GM19328 (cell line): Measurements from ENCODE around the gene TMCC2.
A peak's percentile ranks its signal among the peaks of the same experiment; 100 is the strongest.
"Not testable (repeated sequence)": the region's sequence is repeated elsewhere in the genome, so short reads cannot be mapped to it uniquely, and the experiment has no call there.

Experiments
- ATAC-seq: cut with Tn5 transposase; IDR thresholded peaks from one replicate; pipeline ENCODE4 v1.9.1; 2021; ENCODE audit warnings: mild to moderate bottlenecking, moderate library complexity; ENCODE audit not compliant: unreplicated experiment

TMCC2 gene

DNA sequence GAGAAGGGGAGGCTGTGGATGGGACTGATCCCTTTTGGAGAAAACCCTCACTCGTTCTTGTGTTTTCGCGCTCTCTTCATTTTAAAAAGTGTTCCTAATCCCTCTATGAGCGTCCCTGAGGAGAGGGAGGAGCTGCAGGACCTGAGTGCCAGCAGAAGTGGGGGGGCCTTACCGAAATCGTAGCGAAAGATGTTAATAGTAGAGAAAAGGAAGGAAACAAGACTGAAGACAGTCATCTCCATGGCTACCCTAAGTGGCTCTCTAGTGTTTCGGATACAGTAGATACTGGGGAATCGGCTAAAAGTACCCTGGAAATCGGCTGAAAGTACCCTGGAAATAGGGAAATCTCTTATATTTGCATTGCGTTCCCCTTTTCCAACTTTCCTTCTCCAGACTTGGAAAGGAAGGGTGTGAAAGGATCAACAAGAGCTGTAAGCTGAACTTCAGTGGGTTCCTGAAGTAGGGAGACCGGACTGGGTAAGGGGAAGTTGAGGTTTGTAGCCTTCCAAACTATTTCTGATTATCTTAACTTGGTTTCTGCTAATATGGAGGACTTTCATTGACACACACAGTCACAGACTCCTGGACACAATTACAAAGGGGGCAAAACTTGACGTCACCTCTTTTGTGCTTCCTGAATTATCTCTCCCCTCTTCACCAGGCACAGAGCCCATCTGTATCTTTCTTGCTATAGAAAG, 15.8 kb upstream of the TMCC2 start:
- peak; percentile 9 for ATAC-seq

DNA sequence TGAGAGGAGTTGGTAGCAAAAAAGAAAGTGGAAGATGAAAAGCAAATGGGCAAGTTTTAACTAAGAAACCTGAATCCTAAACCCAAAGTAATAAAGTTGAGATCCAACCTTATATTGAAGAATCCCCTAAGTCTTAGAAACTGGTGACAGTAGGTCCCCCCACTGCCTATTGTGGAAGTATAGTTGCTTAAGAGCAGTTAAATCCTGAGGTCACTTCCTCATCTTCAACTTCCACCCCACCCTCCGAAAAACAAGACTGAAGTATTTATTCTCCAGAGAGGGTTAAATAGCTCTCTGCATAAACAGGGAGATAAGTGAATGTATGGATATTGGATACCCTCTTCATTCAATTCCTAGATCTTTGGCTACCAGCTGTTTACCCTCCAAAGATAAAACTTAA, 13.0 kb upstream of the TMCC2 start:
- ATAC-seq, result no peak

DNA sequence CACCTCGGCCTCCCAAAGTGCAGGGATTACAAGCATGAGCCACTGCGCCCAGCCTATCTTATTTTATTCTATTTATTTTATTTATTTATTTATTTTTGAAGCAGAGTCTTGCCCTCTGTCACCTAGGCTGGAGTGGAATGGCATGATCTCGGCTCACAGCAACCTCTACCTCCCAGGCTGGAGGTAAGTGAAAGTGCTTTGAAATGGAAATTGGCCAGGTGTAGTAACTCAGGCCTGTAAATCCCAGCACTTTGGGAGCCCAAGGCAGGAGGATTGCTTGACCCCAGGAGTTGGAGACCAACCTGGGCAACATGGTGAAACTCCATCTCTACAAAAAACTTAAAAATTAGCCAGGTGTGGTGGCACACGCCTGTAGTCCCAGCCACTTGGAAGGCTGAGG, 11.2 kb upstream of the TMCC2 start:
- no peak for ATAC-seq

DNA sequence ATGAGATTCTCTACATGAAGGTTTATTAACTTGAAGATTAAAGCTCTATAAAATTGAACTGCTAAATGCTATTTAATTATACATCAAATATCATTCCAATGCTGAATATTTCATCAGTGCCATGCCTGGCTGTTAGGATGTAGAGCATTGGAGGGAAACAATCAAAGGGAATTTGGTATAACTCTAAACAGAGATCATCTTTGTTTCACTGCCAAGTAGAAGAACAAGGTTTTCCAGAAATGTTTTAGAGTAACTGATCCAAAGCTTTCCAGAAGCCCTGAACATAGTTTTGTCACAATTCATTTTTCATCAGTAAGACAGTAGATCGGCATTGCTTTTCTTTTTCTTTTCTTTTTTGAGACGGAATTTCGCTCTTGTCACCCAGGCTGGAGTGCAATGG, 10.3 kb upstream of the TMCC2 start:
- no peak for ATAC-seq

DNA sequence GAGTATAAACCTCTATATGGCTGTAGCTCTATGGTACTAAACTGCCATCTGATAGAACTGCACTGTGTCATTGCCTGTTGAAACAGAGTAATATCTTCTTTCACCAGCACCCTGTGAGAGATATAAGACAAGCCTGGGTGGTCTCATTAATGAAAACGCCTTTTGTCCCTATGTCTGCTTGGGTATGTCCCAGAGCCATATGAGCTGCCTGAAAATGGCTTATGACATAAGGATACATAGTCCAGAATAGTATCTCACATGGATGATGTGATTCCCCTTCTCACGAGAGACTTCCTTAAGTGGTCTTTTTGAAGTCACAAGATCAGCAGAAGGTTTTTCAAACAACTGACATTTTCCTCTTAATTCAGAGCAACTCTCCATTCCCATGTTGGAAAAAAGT, 7.3 kb upstream of the TMCC2 start:
- no peak for ATAC-seq

DNA sequence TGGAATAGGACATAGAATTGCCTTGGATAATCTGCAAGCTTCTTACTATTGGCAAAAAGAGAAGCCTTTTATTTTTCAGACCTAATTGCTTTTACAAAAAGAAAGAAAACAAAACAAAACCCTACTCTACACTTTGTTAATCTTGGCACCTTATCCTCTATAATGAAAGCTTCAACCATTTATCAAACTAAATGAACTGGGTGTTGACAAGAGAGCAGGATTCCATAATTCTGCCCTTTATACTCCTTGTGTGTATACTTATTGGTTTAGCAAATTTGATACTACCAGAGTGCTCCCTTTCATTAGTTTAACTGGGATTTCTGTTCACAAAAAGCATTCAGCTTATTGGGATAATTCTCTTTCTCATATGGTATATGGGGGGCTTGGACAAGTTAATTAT, 3.0 kb upstream of the TMCC2 start:
- ATAC-seq, result no peak

DNA sequence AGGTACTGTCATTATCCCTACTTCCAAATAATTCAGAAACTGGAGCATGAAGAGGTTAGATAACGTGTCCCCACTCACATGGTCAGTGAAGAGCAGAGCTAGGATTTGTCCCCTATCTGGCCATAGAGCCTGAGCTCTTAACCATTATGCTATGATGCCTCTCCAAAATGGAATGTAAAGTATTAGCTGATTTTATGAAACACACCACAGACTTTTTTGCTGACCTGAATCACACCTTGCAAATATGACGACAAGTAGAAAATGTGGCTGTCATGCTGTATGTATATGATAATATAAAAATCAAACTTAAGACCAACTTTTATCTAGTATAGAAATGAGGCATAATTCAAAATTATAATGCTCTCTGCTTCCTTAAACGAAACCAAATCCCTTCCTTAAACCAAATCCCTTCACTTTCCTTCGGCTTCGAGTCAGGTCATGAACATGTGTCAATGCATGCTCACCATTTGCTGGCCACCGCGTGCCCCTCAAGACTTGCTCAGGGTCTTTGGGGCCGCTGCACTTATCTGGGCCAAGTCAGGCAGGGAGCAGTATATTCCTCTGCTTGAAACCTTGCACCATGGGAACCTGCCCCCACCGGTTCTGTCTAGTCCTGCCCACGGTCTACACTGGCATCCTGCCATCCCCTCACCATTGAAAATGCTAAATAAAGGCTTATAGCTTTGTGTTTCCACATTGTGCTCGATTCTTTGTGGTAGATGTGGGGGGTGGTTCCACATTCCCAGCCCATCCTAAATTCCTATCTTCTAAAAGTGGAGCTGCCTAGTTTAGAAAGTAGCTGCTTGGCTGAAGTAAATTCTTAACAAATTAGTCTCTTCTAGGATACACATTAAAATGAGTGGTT, 1.6 kb upstream of the TMCC2 start:
- no peak for ATAC-seq

DNA sequence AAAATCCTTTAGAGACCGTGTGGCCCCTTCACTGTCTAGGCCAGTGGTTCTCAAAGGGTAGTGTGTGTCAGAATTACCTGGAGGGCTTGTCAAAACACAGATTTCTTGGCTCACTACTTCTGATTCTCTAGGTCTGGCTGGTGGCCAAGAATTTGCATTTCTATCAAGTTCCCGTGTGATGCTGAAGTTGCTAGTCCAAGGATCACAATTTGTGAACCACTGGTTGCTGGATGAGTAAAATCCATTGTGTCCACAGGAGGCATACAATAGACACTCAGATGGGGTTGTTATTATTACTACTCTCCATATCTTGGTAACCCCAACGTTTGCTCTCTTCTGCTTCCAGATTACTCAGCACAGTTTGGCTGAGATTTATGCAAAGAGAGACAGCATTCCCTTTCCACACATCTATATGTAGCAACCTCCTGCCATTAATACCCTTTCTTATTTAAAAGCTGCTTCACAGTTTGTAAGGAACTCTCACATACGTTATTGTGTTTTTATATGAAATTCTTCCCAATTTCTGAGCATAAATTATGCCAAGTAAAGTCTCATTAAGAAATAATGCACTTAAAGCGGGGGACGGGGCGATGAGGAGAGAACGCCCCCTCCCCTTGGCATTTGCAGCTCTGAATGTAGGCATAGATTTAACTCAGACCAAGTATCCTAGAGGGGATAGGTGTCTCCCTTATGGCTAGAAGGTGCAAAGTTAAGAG, 720 bp upstream of the TMCC2 start:
- ATAC-seq, result no peak

DNA sequence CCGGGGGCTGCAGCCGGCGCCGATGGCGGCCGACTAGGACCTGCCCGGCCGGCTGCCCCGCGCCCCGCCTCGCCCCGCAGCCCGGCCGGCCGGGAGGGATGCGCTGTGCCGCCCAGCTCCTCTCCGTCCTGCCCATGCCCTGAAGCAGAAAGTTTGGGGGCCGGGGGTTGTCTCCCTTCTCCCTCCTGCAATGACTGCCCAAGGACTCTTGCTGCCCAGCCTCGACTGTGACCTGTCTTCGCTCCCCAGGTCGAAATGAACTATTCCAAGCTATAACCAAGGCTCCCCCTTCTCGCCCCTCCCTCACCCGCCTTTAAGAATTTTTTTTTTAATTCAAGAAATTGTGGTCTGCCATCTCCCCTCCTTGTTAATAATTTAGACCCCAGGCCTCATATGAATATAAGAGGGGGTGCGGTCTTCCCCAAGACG, 361 bp downstream of the TMCC2 start:
- ATAC-seq, result no peak

DNA sequence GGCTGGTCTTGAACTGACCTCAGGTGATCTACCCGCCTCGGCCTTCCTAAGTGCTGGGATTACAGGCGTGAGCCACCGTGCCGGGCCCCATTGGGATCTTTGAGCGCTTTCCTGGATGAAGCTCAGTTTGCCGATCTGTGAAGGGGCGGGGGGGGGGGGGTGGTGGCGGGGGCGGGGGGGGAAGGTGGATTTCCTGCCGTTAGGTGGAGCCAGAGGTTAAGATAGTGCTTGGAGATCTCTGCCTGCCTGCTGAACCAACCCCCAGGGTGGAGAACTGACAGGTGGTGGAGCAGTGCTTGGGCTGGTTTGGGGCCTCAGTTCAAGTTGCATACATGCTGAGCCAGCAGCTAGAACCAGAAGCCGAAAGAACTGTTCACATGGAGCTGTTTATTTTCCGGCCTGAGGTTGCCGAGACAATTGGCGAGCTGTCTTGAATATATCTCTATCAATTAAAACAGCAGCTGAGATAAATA, 1.7 kb downstream of the TMCC2 start:
- no peak for ATAC-seq

DNA sequence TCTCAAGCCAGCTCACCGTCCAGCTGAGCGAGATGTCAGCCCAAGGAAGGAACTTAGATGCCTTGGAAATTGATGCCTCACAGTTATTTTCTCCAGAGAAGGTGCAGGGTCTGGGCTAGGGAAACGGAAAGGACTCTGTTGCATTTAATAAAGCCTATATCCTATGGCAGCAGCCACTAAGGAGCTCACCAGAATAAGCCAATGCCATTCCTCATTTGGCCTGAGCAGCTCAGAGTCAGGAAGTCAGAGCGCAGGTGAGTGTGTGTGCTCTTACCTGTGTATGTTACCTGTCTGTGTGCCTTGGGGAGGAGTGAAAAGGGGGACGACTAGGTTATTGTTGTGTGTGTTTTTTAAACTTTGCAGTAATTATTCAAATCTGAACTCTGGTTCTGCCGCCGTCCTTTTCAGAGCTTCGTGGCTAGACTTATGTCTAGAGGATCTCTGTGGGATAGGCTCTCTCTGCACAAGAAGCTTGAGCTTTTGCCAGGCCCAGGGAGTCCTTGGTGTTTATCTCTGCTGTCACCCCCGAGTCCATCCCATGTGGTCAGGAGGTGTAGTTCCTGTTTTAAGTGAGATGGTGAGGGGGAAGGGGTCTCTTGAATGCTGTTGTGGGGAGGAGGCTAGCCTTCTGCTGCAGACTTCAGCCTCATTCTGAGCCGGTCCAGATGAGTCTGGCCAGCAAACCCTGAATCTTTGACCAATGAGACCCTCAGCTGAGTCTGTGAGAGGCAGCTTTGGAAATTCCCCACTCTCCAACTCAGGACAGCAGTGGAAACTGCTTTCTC, 2.4 kb downstream of the TMCC2 start:
- no peak for ATAC-seq

DNA sequence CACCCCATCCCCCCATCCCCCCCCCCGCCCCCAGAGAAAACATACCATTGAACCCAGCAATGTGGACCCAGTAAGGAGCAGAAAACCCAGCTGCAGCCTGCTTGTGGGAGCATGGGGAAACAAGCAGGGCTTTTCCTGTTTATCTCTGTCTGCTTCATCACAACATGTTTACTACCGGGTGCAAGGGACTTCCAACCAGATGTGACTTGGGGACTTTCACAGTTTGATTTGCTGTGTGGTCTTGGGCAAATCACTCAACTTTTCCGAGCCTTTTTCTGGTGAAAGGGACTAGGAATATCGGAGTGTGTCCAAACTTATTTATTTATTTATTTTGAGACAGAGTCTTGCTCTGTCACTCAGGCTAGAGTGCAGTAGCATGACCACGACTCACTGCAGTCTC, 3.2 kb downstream of the TMCC2 start:
- no peak for ATAC-seq

DNA sequence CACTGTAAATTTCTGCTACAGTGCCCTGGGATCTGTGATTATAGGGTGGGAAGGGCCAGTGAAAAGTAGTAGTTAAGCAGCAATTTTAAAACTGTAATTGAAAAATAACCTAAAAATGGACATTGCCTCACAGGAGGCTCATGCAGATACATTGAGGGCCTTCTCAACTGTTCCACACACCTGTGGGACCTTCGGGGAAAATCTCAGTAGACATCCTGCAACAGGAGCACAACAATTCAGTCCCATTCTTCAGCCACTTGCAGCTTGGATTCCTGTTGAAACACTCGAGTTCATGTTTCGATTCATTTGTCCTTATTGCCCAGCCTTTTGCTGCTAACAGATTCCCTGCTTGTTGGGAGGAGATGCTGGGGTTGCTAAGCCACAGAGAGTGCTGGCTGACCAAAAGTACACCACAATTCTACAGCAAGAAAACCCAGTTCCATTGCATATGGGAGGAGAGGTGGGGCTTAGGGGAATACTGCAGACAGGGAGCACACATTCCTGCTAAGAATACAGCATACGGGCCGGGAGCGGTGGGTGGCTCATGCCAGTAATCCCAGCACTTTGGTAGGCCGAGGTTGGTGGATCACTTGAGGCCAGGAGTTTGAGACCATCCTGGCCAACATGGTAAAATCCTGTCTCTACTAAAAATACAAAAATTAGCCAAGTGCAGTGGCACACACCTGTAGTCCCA, 4.5 kb downstream of the TMCC2 start:
- ATAC-seq, result no peak

DNA sequence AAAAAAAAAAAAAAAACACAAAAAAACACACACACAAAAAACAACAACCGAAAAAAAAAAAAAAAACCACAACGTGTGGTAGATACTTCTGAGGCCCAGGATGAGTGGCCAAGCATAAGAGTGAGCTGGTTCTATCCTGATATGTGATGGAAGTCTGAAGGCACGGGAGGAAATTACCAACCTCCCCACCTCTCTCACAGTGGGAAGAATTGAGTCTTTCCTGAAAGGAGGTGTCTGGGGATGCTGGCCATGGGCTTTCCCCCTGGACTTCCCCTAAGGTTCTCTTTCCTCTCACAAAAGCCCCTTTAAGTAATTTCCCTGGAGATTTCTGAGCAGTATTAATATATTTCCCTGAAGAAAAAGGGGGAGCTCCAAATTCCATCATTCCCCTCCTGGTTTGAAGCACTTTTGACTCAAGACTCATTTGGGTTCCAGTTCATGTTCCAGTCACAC, 5.2 kb downstream of the TMCC2 start:
- ATAC-seq, result no peak

DNA sequence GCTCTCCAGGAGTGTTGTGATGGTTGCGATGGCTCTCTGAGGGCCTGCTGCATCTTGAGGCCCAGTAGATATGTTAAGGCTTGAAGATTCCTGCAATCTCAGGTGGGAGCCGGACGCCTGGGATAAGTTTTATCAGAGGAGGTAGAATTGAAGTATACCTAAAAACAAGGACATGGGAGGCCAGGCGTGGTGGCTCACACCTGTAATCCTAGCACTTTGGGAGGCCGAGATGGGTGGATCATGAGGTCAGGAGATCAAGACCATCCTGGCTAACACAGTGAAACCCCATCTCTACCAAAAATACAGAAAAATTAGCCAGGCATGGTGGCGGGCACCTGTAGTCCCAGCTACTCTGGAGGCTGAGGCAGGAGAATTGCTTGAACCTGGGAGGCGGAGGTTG, 6.2 kb downstream of the TMCC2 start:
- not testable (repeated sequence) for ATAC-seq

DNA sequence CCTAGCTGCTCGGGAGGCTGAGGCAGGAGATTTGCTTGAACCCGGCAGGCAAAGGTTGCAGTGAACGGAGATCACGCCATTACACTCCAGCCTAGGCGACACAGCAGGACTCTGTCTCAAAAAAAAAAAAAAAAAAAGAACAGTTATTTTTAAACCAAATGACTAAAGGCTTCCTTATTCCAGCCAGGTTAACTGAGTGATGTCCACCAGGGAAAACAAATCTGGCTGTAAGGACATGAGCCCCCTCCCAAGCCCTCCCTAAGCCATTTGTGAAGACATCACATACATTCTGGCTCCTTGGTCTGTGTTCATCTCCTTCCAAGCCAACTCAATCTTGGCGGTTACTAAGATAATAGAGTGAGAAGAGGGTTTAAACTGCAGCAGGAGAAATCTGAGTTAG, 8.2 kb downstream of the TMCC2 start:
- ATAC-seq, result no peak

DNA sequence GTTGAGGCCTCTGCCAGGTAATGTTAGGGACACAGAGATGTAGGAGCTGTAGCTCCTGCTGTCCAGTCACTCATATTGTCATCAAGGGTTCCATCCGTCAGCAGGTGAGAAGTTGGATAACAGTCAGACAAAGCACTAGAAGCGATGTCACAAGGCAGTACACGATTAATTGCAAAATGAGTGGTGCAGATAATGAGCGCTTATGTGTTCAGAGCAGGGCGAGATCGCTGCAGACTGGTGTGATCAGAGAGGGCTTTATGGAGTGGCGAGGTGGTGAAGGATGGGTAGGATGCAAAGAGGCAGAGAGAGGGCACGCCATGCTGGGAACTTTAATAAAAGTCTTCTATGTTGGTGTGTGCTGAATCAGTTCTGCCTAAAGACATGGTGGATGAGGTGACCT, 8.8 kb downstream of the TMCC2 start:
- ATAC-seq, result no peak

DNA sequence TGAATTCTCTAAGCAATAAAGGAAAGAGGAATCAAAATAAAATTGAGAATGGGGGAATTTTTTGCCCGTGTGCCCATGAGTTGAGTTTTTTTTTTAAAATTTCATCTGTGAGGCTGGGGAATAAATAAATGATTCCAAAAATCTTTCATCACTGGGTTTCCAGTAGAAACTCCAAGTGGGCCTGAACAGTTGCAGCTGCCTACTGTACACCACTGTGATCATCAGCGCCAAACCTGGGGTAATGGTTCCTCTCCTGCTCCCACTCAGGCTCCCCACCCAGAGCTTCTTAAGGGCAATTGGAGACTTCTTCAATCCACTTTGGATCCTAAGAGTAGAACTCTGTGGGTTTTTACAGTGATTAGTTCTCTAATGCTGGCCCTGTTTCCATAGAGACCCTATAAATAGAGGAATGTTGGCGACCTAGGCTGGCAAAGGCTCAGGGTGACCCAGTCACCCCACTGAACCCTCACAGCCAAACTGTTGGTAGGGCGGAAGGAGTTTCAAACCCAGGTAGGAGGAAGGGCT, 9.3 kb downstream of the TMCC2 start:
- no peak for ATAC-seq

DNA sequence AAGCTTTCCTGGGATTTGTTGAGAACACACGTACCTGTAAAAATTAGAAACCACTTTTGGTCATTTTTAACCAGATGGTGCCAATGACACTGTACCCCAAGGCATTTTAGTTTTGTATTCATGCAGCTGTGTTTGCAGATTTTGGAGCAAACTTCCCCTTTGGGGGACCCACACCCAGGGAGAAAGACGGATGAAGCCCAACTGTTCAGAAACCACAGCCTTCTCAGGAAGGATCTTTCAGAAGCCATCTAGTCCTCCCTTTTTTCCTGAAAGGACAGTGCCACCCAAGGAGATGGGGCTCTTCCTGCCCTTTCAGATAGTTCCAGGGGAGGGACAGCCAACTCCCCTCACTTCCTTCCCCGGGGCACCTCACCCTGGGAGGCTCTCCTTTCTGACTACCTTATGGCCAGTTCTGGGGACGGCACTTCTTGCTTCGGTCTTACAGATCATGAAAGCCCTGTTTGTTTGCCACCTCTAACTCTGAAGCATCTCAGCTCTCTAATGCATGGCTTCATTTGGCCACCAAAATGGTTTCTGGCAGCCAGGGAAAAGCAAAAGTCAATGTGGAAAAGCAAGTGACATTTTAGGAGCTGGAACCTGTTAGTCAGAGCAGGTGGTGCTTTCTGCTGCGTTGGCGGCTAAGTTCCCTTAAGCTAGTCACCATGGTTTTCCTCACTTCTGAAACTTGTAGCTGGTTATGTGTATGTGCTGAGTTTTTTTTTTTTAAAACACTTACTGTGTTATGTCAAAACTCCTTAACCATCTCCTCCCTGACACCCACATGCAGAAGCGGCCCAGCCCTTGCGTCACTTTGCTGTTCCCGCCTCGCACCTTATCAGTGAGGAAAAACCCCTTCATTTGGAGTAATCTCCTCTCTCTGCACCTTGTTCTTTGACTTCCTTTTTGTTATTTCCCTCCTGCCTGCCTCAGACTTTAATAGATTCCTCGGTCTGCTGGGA, 10.1 kb downstream of the TMCC2 start:
- ATAC-seq, result no peak
